Measurements from ENCODE around the gene MMRN2.

DNA sequence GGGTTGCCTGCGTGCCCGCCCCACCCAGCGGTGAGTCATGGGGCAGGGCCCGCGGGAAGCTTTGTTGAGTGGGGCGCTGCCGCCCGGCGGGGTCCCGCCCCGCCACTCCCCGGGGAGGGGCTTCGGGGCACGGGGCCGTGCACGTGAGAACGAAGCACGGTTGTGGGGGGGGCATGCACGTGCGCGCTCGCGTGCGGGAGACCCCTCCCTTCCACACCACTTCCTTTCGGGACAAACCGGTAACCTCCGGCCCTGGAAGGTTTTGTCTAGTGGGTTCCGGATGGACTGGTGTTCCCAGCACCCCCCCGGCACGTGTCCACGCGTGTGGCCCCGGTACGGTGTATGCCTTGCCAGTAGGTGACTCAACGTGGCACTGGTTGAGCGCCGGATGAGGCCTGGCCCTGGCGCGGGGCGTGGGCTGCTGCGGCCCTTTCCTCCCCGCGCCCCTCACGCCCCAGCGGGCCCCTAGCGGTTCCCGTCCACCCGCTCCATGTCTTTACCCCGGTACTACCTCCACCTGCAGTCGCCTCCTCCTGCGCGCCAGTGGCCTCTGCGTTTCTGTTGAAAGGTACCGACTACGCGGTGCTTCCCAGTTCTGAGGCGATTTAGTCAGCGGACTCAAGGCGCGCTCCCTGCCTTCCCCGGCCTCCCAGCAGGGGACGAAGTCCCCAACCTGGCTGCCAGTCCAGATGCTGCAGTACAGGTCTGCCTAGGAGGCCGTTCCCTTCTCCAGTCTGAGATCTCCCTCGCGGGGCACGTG, 14.0 kb upstream of the MMRN2 start:
- TF ChIP-seq, protein P1, sequence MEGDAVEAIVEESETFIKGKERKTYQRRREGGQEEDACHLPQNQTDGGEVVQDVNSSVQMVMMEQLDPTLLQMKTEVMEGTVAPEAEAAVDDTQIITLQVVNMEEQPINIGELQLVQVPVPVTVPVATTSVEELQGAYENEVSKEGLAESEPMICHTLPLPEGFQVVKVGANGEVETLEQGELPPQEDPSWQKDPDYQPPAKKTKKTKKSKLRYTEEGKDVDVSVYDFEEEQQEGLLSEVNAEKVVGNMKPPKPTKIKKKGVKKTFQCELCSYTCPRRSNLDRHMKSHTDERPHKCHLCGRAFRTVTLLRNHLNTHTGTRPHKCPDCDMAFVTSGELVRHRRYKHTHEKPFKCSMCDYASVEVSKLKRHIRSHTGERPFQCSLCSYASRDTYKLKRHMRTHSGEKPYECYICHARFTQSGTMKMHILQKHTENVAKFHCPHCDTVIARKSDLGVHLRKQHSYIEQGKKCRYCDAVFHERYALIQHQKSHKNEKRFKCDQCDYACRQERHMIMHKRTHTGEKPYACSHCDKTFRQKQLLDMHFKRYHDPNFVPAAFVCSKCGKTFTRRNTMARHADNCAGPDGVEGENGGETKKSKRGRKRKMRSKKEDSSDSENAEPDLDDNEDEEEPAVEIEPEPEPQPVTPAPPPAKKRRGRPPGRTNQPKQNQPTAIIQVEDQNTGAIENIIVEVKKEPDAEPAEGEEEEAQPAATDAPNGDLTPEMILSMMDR (IDR thresholded peaks at IDR 0.05): peak in 3 of 6 experiments; percentile 25 to 38 (median 29)
- no peak for TF ChIP-seq POLR2A (IDR thresholded peaks at IDR 0.05)

All from thyroid gland (tissue), 4 donors.